GM12878 (cell line): ENCODE measurements around the gene PATL1.

ENCODE experiments used
- FOXM1 ChIP-seq: IDR thresholded peaks from 2 replicates; pipeline ENCODE4 v1.6.1; 2012; ENCODE audit warnings: low read depth, mild to moderate bottlenecking, inconsistent platforms, low read length, moderate library complexity
- GABPA ChIP-seq: IDR thresholded peaks from 2 replicates; pipeline ENCODE4 v1.6.1; 2014; ENCODE audit warnings: antibody characterized with exemption, low read depth, mild to moderate bottlenecking, inconsistent platforms
- LARP7 ChIP-seq: fragments of 450-650 bp; IDR thresholded peaks from 2 replicates; pipeline ENCODE4 v1.6.1; 2017; ENCODE audit warnings: mild to moderate bottlenecking
- POLR2A ChIP-seq: IDR thresholded peaks from 2 replicates; pipeline ENCODE4 v1.6.1; 2011; ENCODE audit warnings: low read depth, mild to moderate bottlenecking, low read length
- TF ChIP-seq, protein P1 (sequence below): IDR thresholded peaks from 2 replicates; pipeline ENCODE4 v1.6.1; 2012; ENCODE audit warnings: low read depth, low read length, improper control_type of control experiment
- TF ChIP-seq, protein P2 (sequence below): IDR thresholded peaks from 2 replicates; pipeline ENCODE4 v1.6.1; 2012; ENCODE audit warnings: mild to moderate bottlenecking, low read depth, low read length
- TF ChIP-seq, protein P3 (sequence below), 3 experiments: IDR thresholded peaks in 2 of 3; conservative IDR thresholded peaks in 1 of 3; 2 replicates each; pipeline ENCODE4 v1.5.1; 2011; ENCODE audit warnings: low read depth in 3 of 3, low read length in 3 of 3, mild to moderate bottlenecking in 3 of 3, control low read depth in 2 of 3, moderate library complexity in 2 of 3, inconsistent platforms in 1 of 3, mixed read lengths in 1 of 3; ENCODE audit not compliant: control insufficient read depth in 2 of 3, insufficient read depth in 1 of 3; ENCODE audit errors: extremely low read depth in 1 of 3

DNA sequence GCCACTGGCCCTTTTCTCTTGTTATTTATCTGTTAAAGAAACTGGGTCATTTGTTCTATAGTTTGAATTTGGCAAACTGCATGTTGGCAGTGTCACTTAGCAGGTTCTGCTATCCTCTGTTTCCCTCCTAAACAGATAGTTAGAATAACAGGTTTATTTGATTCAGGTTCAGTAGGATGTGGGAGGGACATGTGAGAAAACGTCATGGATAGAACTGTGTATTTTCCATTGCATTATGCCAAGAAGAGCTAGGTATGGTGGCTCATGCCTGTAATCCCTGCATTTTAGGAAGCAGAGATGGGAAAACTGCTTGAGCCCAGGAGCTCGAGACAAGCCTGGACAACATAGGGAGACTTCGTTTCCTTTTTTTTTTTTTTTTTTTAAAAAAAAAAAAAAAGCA, 24.3 kb downstream of the PATL1 start:
- TF ChIP-seq LARP7 (no peak), GABPA (no peak), POLR2A (no peak), FOXM1 (no peak)
- TF ChIP-seq, protein P1, sequence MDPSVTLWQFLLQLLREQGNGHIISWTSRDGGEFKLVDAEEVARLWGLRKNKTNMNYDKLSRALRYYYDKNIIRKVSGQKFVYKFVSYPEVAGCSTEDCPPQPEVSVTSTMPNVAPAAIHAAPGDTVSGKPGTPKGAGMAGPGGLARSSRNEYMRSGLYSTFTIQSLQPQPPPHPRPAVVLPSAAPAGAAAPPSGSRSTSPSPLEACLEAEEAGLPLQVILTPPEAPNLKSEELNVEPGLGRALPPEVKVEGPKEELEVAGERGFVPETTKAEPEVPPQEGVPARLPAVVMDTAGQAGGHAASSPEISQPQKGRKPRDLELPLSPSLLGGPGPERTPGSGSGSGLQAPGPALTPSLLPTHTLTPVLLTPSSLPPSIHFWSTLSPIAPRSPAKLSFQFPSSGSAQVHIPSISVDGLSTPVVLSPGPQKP = no peak
- TF ChIP-seq, protein P2, sequence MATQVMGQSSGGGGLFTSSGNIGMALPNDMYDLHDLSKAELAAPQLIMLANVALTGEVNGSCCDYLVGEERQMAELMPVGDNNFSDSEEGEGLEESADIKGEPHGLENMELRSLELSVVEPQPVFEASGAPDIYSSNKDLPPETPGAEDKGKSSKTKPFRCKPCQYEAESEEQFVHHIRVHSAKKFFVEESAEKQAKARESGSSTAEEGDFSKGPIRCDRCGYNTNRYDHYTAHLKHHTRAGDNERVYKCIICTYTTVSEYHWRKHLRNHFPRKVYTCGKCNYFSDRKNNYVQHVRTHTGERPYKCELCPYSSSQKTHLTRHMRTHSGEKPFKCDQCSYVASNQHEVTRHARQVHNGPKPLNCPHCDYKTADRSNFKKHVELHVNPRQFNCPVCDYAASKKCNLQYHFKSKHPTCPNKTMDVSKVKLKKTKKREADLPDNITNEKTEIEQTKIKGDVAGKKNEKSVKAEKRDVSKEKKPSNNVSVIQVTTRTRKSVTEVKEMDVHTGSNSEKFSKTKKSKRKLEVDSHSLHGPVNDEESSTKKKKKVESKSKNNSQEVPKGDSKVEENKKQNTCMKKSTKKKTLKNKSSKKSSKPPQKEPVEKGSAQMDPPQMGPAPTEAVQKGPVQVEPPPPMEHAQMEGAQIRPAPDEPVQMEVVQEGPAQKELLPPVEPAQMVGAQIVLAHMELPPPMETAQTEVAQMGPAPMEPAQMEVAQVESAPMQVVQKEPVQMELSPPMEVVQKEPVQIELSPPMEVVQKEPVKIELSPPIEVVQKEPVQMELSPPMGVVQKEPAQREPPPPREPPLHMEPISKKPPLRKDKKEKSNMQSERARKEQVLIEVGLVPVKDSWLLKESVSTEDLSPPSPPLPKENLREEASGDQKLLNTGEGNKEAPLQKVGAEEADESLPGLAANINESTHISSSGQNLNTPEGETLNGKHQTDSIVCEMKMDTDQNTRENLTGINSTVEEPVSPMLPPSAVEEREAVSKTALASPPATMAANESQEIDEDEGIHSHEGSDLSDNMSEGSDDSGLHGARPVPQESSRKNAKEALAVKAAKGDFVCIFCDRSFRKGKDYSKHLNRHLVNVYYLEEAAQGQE = no peak
- TF ChIP-seq, protein P3, sequence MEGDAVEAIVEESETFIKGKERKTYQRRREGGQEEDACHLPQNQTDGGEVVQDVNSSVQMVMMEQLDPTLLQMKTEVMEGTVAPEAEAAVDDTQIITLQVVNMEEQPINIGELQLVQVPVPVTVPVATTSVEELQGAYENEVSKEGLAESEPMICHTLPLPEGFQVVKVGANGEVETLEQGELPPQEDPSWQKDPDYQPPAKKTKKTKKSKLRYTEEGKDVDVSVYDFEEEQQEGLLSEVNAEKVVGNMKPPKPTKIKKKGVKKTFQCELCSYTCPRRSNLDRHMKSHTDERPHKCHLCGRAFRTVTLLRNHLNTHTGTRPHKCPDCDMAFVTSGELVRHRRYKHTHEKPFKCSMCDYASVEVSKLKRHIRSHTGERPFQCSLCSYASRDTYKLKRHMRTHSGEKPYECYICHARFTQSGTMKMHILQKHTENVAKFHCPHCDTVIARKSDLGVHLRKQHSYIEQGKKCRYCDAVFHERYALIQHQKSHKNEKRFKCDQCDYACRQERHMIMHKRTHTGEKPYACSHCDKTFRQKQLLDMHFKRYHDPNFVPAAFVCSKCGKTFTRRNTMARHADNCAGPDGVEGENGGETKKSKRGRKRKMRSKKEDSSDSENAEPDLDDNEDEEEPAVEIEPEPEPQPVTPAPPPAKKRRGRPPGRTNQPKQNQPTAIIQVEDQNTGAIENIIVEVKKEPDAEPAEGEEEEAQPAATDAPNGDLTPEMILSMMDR (IDR thresholded peaks at IDR 0.05 in 2 of 3, conservative IDR thresholded peaks at IDR 0.05 in 1 of 3; ENCODE audit: control insufficient read depth in 2 of 3, extremely low read depth in 1 of 3, insufficient read depth in 1 of 3, low read depth in 3 of 3, low read length in 3 of 3) = no peak
